Activated naive CD4-positive, alpha-beta T cell treated with anti-CD3 and anti-CD28 coated beads for 36 hours (primary cell): ENCODE results near the gene OSBPL9. TPM values are rescaled to one million over a fixed set of nuclear protein-coding genes. Genes with fewer than 3 reads are reported as not detected.
"Not testable (repeated sequence)": the region's sequence is repeated elsewhere in the genome, so short reads cannot be mapped to it uniquely, and the experiment has no call there.

ENCODE experiments used
- CTCF ChIA-PET: fragments of 350-600 bp; sonication (Branson Sonifier 250); formaldehyde crosslinking; loops from one replicate; lab custom pipeline; 2021; ENCODE audit warnings: antibody characterized with exemption; lab: Charles Lee
- DNase-seq: peaks from one replicate; pipeline ENCODE4 v3.0.0-alpha.2; 2020
- H3K27ac Mint-ChIP-seq: one replicate; pipeline ENCODE4 v1.8.0; 2021; ENCODE audit warnings: mild to moderate bottlenecking, mixed read lengths
- H3K27me3 Mint-ChIP-seq: one replicate; pipeline ENCODE4 v1.8.0; 2021; ENCODE audit warnings: low read depth, mixed read lengths
- H3K36me3 Mint-ChIP-seq: one replicate; pipeline ENCODE4 v1.8.0; 2021; ENCODE audit warnings: low read depth, mixed read lengths
- H3K4me1 Mint-ChIP-seq: one replicate; pipeline ENCODE4 v1.8.0; 2021; ENCODE audit warnings: low read depth, mixed read lengths
- H3K4me3 Mint-ChIP-seq: one replicate; pipeline ENCODE4 v1.8.0; 2021; ENCODE audit warnings: mild to moderate bottlenecking, moderate library complexity, mixed read lengths
- H3K9me3 Mint-ChIP-seq: one replicate; pipeline ENCODE4 v1.8.0; 2021; ENCODE audit warnings: mixed read lengths
- intact Hi-C: fragments of 100-400 bp; cut with micrococcal nuclease; formaldehyde crosslinking; loops from one replicate; pipeline ENCODE4 v1.15.1; 2023
- total RNA-seq, 2 experiments: library from RNA; stranded (reverse); gene quantifications; one replicate each; pipeline ENCODE4 v1.2.3, GENCODE V29; 2021

The OSBPL9 gene
- total RNA-seq, 2 experiments from 2014 or later, result 38.2 to 40.7 TPM

DNA sequence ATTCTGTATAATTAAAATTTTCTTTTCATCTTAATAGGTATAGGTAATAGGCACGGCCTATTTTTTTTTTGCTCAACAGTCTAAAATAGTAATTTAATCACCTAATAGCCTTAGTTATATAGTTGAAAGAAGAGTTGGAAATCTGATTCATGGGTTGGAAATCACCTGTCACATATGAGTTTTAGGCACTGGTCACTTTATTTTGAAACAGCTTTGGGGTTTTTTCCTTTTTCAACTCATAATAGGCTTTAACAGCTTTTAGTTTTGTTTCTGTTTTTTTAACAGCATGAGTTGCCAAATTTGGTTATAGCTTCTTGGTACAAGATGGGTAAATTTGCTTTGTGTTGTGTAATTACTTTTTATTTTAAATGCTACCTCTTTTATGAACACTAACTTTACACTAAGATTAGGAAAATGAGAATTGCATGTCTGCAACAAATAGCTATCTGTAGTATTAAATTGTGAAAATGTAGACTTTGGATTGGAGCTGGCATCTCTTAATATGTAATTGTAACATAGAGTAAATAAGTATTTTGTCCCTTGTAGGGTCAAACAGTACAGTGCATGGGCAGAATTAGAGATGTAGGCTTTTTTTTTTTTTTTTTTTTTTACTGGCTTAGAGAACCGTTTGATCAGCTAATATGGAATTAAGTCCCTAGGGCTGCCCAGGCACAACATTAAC lies 109.8 kb downstream of the OSBPL9 start:
- CTCF ChIA-PET, result no interaction called here
- no peak overlapping the region for H3K4me3 Mint-ChIP-seq
- intact Hi-C loops, result loop anchor here (5.0 kb wide), 2 partner anchors 41 to 416 kb away; partner anchors contain the start of gene ZFYVE9
- peaks cover 23% of the 10 kb centered on the region for H3K4me1 Mint-ChIP-seq
- no peaks in the 10 kb centered on the region for H3K9me3 Mint-ChIP-seq
- no peaks in the 10 kb centered on the region for H3K36me3 Mint-ChIP-seq
- H3K27ac Mint-ChIP-seq, result no peak overlapping the region
- H3K27me3 Mint-ChIP-seq, result no peaks in the 10 kb centered on the region
- DNase-seq, result no peak

GRCh38 chr1:51727366-51727765 lies 110.5 kb downstream of the OSBPL9 start:
- Mint-ChIP-seq H3K9me3 (no peaks in the 10 kb centered on the region), H3K36me3 (no peaks in the 10 kb centered on the region), H3K27ac (no peak overlapping the region), H3K27me3 (no peaks in the 10 kb centered on the region), H3K4me1 (peaks cover 23% of the 10 kb centered on the region), H3K4me3 (no peak overlapping the region)
- CTCF ChIA-PET, result no interaction called here
- DNase-seq, result no peak
- intact Hi-C loops, result loop anchor here (5.0 kb wide), 2 partner anchors 40 to 415 kb away; partner anchors contain the start of gene ZFYVE9

DNA sequence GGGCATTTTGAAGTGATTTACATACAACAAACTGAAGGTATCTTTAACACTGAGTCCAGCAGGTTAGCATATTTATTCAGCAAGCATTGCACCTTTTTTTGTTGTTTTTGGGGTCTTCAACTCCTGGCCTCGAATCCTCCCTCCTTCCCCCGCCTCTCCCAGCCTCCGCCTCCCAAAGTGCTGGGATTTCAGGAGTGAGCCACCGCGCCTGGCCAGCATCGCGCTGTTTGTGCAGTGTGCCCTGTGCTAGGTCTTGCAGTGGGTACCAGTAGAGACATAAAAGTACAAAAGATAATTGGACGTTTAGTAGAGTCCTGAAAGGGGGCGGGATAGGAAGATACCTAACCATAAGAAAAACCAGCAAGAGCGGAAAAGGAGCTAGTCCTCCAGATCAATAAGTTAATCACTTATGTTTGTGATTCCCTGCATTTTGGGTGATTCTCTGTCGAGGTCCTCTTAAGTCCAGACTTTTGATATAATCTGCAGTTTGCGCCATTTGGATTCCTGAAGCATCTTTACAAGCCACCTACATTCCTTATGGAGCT lies 111.8 kb downstream of the OSBPL9 start:
- intact Hi-C loops, result loop anchor here (1.0 to 5.0 kb wide), 9 partner anchors 39 to 758 kb away; partner anchors contain the start of genes BTF3L4, CDKN2C, EPS15 and NRDC
- Mint-ChIP-seq H3K27me3 (no peaks in the 10 kb centered on the region), H3K4me1 (peaks cover 28% of the 10 kb centered on the region), H3K27ac (peak overlapping the region; percentile 87), H3K36me3 (no peaks in the 10 kb centered on the region), H3K4me3 (peak overlapping the region; percentile 87), H3K9me3 (no peaks in the 10 kb centered on the region)
- DNase-seq, result no peak
- CTCF ChIA-PET, result no interaction called here

GRCh38 chr1:51729156-51729823 lies 112.4 kb downstream of the OSBPL9 start:
- CTCF ChIA-PET, result no interaction called here
- H3K4me3 Mint-ChIP-seq, result peak overlapping the region; percentile 87
- no peaks in the 10 kb centered on the region for H3K9me3 Mint-ChIP-seq
- H3K27ac Mint-ChIP-seq, result peak overlapping the region; percentile 87
- H3K36me3 Mint-ChIP-seq, result no peaks in the 10 kb centered on the region
- peak; percentile 97 for DNase-seq
- peaks cover 33% of the 10 kb centered on the region for H3K4me1 Mint-ChIP-seq
- no peaks in the 10 kb centered on the region for H3K27me3 Mint-ChIP-seq
- intact Hi-C loops, result loop anchor here (1.0 to 5.0 kb wide), 9 partner anchors 38 to 758 kb away; partner anchors contain the start of genes BTF3L4, CDKN2C, EPS15 and NRDC

GRCh38 chr1:51729824-51730301 lies 113.0 kb downstream of the OSBPL9 start:
- CTCF ChIA-PET, result interaction anchor here (0.6 to 1.8 kb wide), 2 partner anchors 39 to 102 kb away, joined by 5 to 7 read pairs; no protein-coding TSS in a partner anchor
- peak overlapping the region; percentile 87 for H3K27ac Mint-ChIP-seq
- DNase-seq, result no peak
- H3K4me1 Mint-ChIP-seq, result peaks cover 36% of the 10 kb centered on the region
- intact Hi-C loops, result loop anchor here (1.0 to 5.0 kb wide), 9 partner anchors 37 to 759 kb away; partner anchors contain the start of genes BTF3L4, CDKN2C, EPS15 and NRDC
- no peaks in the 10 kb centered on the region for H3K36me3 Mint-ChIP-seq
- H3K4me3 Mint-ChIP-seq, result peak overlapping the region; percentile 87
- H3K27me3 Mint-ChIP-seq, result no peaks in the 10 kb centered on the region
- no peaks in the 10 kb centered on the region for H3K9me3 Mint-ChIP-seq

DNA sequence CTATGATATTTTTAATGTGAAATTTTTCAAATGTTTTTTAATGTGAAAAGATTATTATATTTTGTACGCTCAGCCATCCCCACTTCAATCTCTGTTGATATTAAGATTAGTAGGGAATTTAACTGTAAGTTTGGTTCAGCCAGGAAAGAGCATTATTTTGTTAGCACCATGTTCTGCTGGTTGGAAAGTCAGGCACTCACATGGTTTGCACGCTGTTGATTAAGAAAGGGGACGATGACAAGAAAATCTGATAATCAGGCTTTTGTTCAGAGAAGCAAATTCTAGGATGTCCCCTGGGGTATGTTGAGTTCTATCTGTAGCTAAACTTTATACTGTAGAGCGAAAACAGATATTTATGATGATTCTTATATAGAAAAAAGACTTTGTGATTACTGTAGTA lies 115.1 kb downstream of the OSBPL9 start:
- Mint-ChIP-seq H3K4me3 (no peak overlapping the region), H3K27ac (no peak overlapping the region), H3K9me3 (no peaks in the 10 kb centered on the region), H3K27me3 (no peaks in the 10 kb centered on the region), H3K36me3 (no peaks in the 10 kb centered on the region), H3K4me1 (peaks cover 51% of the 10 kb centered on the region)
- CTCF ChIA-PET, result interaction anchor here (0.6 to 3.1 kb wide), 2 partner anchors 37 to 176 kb away, joined by 3 to 14 read pairs; no protein-coding TSS in a partner anchor
- intact Hi-C loops, result no loop called here
- DNase-seq, result no peak

DNA sequence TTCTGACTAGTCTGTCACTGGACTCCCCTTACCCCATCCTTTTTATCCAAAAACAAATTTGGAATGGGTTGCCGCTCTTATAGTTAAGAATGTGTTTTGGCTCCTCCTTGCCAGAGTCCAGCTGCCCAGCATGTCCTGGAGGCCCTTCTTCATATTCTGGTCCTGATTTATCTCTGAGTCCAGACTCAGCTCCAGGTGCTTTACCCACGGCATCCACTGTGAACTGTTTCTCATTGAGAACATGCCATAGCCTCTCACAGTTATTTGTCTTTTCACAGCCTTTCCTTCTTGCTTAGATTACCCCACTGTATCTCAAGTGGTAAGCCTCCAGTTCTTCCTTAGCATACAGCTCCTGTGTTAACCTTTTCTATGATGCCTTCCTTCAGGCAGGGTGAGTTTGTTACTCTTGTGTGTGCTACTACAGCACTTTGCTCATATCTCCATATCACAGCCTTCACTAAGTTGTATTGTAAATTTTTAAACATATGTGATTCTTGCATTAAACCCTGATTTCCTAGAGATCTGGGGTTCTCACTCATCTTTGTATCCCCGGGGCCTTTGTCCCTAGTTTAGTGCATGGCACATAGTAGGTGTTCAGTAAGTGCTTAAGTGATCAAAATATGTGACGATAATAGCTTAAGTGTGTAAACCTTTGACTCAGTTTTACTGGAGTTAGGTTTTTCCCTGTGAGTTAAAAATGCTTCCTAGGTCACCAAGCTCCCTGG lies 116.0 kb downstream of the OSBPL9 start:
- CTCF ChIA-PET, result interaction anchor here (3.1 kb wide), 1 partner anchor 36 kb away, joined by 14 read pairs; no protein-coding TSS in a partner anchor
- no peaks in the 10 kb centered on the region for H3K36me3 Mint-ChIP-seq
- H3K4me3 Mint-ChIP-seq, result no peak overlapping the region
- peaks cover 47% of the 10 kb centered on the region for H3K4me1 Mint-ChIP-seq
- DNase-seq, result no peak
- no peaks in the 10 kb centered on the region for H3K9me3 Mint-ChIP-seq
- H3K27me3 Mint-ChIP-seq, result no peaks in the 10 kb centered on the region
- intact Hi-C loops, result no loop called here
- H3K27ac Mint-ChIP-seq, result no peak overlapping the region

DNA sequence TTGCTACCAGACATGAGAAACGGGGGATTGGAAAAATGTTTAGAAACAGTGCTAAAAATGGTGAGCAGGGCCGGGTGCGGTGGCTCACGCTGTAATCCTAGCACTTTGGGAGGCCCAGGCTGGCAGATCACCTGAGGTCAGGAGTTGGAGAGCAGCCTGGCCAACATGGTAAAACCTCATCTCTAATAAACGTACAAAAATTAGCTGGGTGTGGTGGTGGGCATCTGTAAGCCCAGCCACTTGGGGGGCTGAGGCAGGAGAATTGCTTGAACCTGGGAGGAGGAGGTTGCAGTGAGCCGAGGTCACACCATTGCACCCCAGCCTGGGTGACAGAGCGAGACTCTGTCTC lies 116.5 kb downstream of the OSBPL9 start:
- DNase-seq, H3K9me3 Mint-ChIP-seq, H3K4me3 Mint-ChIP-seq, H3K36me3 Mint-ChIP-seq, H3K27ac Mint-ChIP-seq, H3K27me3 Mint-ChIP-seq, intact Hi-C loops: not testable (repeated sequence)
- peaks cover 43% of the 10 kb centered on the region for H3K4me1 Mint-ChIP-seq
- CTCF ChIA-PET, result interaction anchor here (0.6 to 3.1 kb wide), 2 partner anchors 36 to 217 kb away, joined by 3 to 14 read pairs; no protein-coding TSS in a partner anchor

- no peak for DNase-seq
- Mint-ChIP-seq H3K4me1 (peaks cover 45% of the 10 kb centered on the region), H3K27me3 (no peaks in the 10 kb centered on the region), H3K9me3 (no peaks in the 10 kb centered on the region), H3K27ac (no peak overlapping the region), H3K36me3 (no peaks in the 10 kb centered on the region), H3K4me3 (no peak overlapping the region)
- intact Hi-C loops, result no loop called here
- CTCF ChIA-PET, result interaction anchor here (0.6 to 3.1 kb wide), 2 partner anchors 35 to 218 kb away, joined by 3 to 14 read pairs; no protein-coding TSS in a partner anchor
Measured at GRCh38 chr1:51733793-51734522, 117.1 kb downstream of the OSBPL9 start.

- H3K27me3 Mint-ChIP-seq, result no peaks in the 10 kb centered on the region
- no peaks in the 10 kb centered on the region for H3K9me3 Mint-ChIP-seq
- no peak for DNase-seq
- H3K36me3 Mint-ChIP-seq, result no peaks in the 10 kb centered on the region
- intact Hi-C loops, result no loop called here
- H3K4me1 Mint-ChIP-seq, result peaks cover 50% of the 10 kb centered on the region
- H3K4me3 Mint-ChIP-seq, result no peak overlapping the region
- CTCF ChIA-PET, result interaction anchor here (3.1 kb wide), 1 partner anchor 34 kb away, joined by 14 read pairs; no protein-coding TSS in a partner anchor
- no peak overlapping the region for H3K27ac Mint-ChIP-seq
Measured at GRCh38 chr1:51734896-51735745, 118.2 kb downstream of the OSBPL9 start.
